ENCODE measurements around the gene TTC28.

DNA sequence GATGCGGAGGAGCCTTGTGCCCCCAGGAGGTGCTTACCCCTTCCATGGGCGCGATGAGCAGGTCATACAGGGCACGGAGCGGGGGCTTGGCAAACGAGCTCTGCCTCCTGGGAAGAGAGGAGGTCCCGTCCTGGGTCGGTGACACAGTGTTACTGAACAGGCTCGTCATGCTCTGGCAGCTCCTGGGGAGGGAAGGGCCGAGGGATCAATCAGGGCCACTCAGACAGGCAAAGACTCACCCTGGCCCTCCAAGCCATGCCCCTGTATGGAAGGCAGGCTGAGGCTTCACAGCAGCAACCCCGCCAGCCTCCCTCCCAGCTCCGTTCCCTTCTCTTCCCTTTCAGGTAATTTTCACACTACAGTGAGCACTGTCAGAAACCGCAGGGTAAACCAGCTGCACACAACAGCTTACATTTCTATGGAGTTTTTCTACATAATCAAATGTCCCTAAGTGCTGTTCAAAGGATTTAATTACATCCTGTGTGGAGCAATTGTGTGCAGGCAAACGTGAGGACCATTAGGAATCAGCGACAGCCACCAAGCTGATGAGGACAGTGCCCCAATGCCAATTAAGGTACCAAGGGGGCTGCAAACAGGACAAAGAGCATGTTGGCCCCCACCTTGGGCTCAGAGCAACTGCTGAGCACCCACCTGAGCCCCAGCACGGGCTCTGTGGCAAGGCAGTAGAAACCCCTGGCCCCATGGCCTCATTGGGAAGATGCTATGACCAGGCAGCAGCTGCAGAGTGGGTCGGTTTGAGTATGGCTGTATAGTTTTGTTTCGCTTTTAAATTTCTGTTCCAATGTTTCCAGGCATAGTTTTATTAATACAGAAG, 665.2 kb downstream of the TTC28 start:
- TF ChIP-seq POLR2AphosphoS5 (IDR thresholded peaks at IDR 0.05) (no peak), CTCF (IDR thresholded peaks at IDR 0.05) (no peak), POLR2A (IDR thresholded peaks at IDR 0.05) (no peak)
